B cell (primary cell): ENCODE data around the gene KLHL6. TPM values are rescaled to one million over a fixed set of nuclear protein-coding genes. Genes with fewer than 3 reads are reported as not detected.
"Not testable (repeated sequence)": the region's sequence is repeated elsewhere in the genome, so short reads cannot be mapped to it uniquely, and the experiment has no call there.

Experiments used
- ATAC-seq: fragments of 200-7000 bp; cut with Tn5 transposase; one replicate; pipeline ENCODE4 v1.10.0; 2021; ENCODE audit warnings: low read depth, mild to moderate bottlenecking, moderate number of reproducible peaks, moderate library complexity
- CTCF ChIA-PET: fragments of 350-600 bp; sonication (Branson Sonifier 250); formaldehyde crosslinking; loops from one replicate; lab custom pipeline; 2021; ENCODE audit warnings: antibody characterized with exemption, inconsistent platforms; lab: Charles Lee
- POLR2A ChIA-PET: fragments of 350-600 bp; sonication (Branson Sonifier 250); formaldehyde crosslinking; loops from one replicate; lab custom pipeline; 2021; ENCODE audit warnings: antibody characterized with exemption; lab: Charles Lee
- DNase-seq: peaks from one replicate; pipeline ENCODE4 v3.0.0; 2013
- H2AFZ ChIP-seq: 2 replicates; pipeline ENCODE4 v1.6.1; 2012; ENCODE audit warnings: mild to moderate bottlenecking, low read depth, low read length; ENCODE audit not compliant: insufficient read depth, poor library complexity, severe bottlenecking
- H3K27ac ChIP-seq, 2 donors: 1 replicate in 1 of 2; 2 replicates in 1 of 2; pipeline ENCODE4 v1.5.1; 2012 to 2013; ENCODE audit warnings: low read length in 2 of 2, mild to moderate bottlenecking in 2 of 2, moderate library complexity in 1 of 2
- H3K27me3 ChIP-seq, 4 experiments: fragments of 200-600 bp in 1 of 4; sonication (generic) in 1 of 4; replicated peaks in 1 of 4; 1 replicate in 2 of 4; 2 replicates in 2 of 4; pipeline versions ENCODE4 v1.6.1 to v1.7.0; 2013 to 2016; ENCODE audit warnings: low read length in 3 of 4, mild to moderate bottlenecking in 2 of 4, mixed read lengths in 1 of 4, moderate library complexity in 1 of 4; ENCODE audit not compliant: insufficient read depth in 4 of 4, control insufficient read depth in 3 of 4; ENCODE audit errors: control extremely low read depth in 1 of 4
- H3K36me3 ChIP-seq, 2 experiments: replicated peaks in 1 of 2; 1 replicate in 1 of 2; 2 replicates in 1 of 2; pipeline versions ENCODE4 v1.6.1 to v1.7.1; 2013; ENCODE audit warnings: low read length in 1 of 2; ENCODE audit not compliant: insufficient read depth in 2 of 2, control insufficient read depth in 1 of 2; ENCODE audit errors: control extremely low read depth in 1 of 2, extremely low read depth in 1 of 2
- H3K4me1 ChIP-seq, 2 donors: fragments of 200-600 bp in 1 of 2; sonication (generic) in 1 of 2; 1 replicate in 1 of 2; 2 replicates in 1 of 2; pipeline versions ENCODE4 v1.5.1 to v1.6.1; 2013 to 2017; ENCODE audit warnings: low read length in 2 of 2; ENCODE audit not compliant: control insufficient read depth in 2 of 2, insufficient read depth in 2 of 2
- H3K4me2 ChIP-seq: replicated peaks from 2 replicates; pipeline ENCODE3; 2012; ENCODE audit warnings: mild to moderate bottlenecking, low read depth, low read length; ENCODE audit not compliant: poor library complexity, severe bottlenecking
- H3K4me3 ChIP-seq, 5 experiments: fragments of 200-600 bp in 1 of 5; sonication (generic) in 1 of 5; 1 replicate in 3 of 5; 2 replicates in 2 of 5; pipeline versions ENCODE4 v1.5.1 to v1.7.0; 2011 to 2016; ENCODE audit warnings: low read length in 4 of 5, mild to moderate bottlenecking in 4 of 5, low read depth in 2 of 5, control low read depth in 1 of 5, moderate library complexity in 1 of 5; ENCODE audit not compliant: insufficient read depth in 1 of 5; ENCODE audit errors: control extremely low read depth in 1 of 5, extremely low read depth in 1 of 5
- H3K79me2 ChIP-seq: fragments of 200-600 bp; sonication (generic); one replicate; pipeline ENCODE4 v1.6.0; 2016; ENCODE audit warnings: low read length; ENCODE audit not compliant: control insufficient read depth, insufficient read depth
- H3K9ac ChIP-seq: fragments of 200-600 bp; sonication (generic); 2 replicates; pipeline ENCODE4 v1.6.1; 2017; ENCODE audit warnings: mild to moderate bottlenecking, low read length, moderate library complexity
- H3K9me3 ChIP-seq, 3 donors: one replicate each; pipeline versions ENCODE4 v1.6.1 to v1.7.1; 2013; ENCODE audit warnings: low read length in 2 of 3; ENCODE audit not compliant: control insufficient read depth in 2 of 3, insufficient read depth in 1 of 3; ENCODE audit errors: control extremely low read depth in 1 of 3
- H4K20me1 ChIP-seq: 2 replicates; pipeline ENCODE4 v1.6.0; 2012; ENCODE audit warnings: mild to moderate bottlenecking, low read length; ENCODE audit not compliant: insufficient read depth, control insufficient read depth, poor library complexity, severe bottlenecking
- H3K27ac Mint-ChIP-seq: one replicate; pipeline ENCODE4 v1.8.0; 2021; ENCODE audit warnings: mixed read lengths
- H3K27me3 Mint-ChIP-seq: one replicate; pipeline ENCODE4 v1.8.0; 2021; ENCODE audit warnings: mixed read lengths
- H3K4me1 Mint-ChIP-seq: one replicate; pipeline ENCODE4 v1.8.0; 2021; ENCODE audit warnings: mixed read lengths
- H3K4me3 Mint-ChIP-seq: one replicate; pipeline ENCODE4 v1.8.0; 2021; ENCODE audit warnings: mixed read lengths
- H3K9me3 Mint-ChIP-seq: one replicate; pipeline ENCODE4 v1.8.0; 2022; ENCODE audit warnings: mixed read lengths; ENCODE audit not compliant: insufficient read depth
- EZH2 ChIP-seq: IDR thresholded peaks from 2 replicates; pipeline ENCODE4 v1.6.1; 2012; ENCODE audit warnings: borderline replicate concordance, low read depth, mild to moderate bottlenecking, moderate library complexity, low read length; ENCODE audit not compliant: insufficient read depth, poor library complexity, severe bottlenecking
- WGBS: methylation state at CpG from one replicate; pipeline ENCODE4 v1.1.5; 2013; ENCODE audit warnings: missing lambda C conversion rate; ENCODE audit not compliant: insufficient coverage; 5-methylcytosine and 5-hydroxymethylcytosine counted together
- intact Hi-C: fragments of 100-400 bp; cut with micrococcal nuclease; formaldehyde crosslinking; loops from one replicate; pipeline ENCODE4 v1.10.0; 2022
- polyA plus RNA-seq: library from polyadenylated mRNA; depleted of rRNA; stranded (reverse); fragments of >200 nt; gene quantifications from 2 replicates; pipeline ENCODE4 v1.2.3, GENCODE V29; 2012
- total RNA-seq, 2 donors: library from RNA; stranded (reverse); fragments of 120-200 nt in 1 of 2; gene quantifications; 1 replicate in 1 of 2; 2 replicates in 1 of 2; pipeline versions ENCODE4 v1.2.3 to v1.2.4, GENCODE V29; 2013 to 2022
- TF ChIP-seq, protein P1 (sequence below): fragments of 200-600 bp; IDR thresholded peaks from one replicate; pipeline ENCODE4 v1.8.0; 2022; ENCODE audit warnings: antibody characterized with exemption, mild to moderate bottlenecking

The KLHL6 gene
- total and polyA plus RNA-seq, 2 donors (not counting 1 experiment from before 2014, with no cell fraction given): 29.6 to 69.7 TPM

DNA sequence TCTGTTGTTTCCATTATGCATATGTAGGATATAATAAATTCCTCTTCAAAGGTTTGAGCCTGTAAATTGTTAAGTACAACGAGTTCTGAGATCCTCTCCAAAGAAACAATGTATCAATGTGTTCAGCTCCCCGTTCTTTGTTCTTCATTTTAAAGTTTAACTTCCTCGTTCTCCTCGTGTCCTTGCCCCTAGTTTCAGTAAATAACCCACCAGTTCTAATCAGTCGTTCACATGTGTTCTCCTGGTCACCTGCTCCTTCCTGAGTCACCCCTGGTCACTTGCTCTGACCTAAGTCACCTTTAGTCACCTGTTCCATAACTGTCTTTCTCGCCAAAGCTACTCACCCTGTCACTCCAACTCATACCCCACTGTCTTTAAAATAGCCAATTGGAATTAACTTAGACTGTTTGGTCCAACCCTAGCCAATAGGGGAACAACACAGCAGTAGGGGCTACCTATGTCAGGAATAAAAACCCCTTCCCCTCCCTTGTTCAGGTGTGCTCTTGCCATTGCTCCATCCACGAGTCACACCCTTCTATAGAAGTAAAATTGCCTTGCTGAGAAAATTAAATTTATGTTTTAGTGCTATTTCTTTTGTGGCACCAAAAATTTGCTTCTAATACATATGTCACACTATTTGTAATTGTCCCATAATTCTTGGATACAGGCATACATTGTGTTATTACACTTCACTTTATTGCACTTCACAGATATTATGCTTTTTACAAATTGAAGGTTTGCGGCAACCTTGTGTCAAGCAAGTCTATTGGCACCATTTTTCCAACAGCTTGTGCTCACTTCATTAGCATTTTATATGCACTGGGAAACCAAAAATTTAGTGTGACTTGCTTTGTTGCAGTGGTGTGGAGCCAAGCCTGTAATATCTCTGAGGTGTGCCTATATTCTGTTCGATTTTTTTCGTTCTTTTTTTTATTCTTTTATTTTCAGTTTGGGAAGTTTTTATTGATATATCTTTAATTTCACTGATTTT lies 111.8 kb downstream of the KLHL6 start:
- Histone ChIP-seq H3K36me3 (no peaks in the 10 kb centered on the region), H3K4me2 (no peak overlapping the region), H4K20me1 (no peaks in the 10 kb centered on the region), H3K27me3 (peaks cover 0 to 6% (median 0%) of the 10 kb centered on the region in 4 experiments), H3K9ac (no peak overlapping the region), H2AFZ (no peak overlapping the region), H3K4me3 (no peak overlapping the region), H3K4me1 (peaks cover 8 to 10% of the 10 kb centered on the region in 2 donors), H3K79me2 (no peaks in the 10 kb centered on the region), H3K27ac (no peak overlapping the region), H3K9me3 (peaks cover 3 to 18% (median 10%) of the 10 kb centered on the region in 3 donors)
- no peaks in the 10 kb centered on the region for H3K27me3 Mint-ChIP-seq
- intact Hi-C loops: no loop called here
- POLR2A ChIA-PET: no interaction called here
- TF ChIP-seq, protein P1, sequence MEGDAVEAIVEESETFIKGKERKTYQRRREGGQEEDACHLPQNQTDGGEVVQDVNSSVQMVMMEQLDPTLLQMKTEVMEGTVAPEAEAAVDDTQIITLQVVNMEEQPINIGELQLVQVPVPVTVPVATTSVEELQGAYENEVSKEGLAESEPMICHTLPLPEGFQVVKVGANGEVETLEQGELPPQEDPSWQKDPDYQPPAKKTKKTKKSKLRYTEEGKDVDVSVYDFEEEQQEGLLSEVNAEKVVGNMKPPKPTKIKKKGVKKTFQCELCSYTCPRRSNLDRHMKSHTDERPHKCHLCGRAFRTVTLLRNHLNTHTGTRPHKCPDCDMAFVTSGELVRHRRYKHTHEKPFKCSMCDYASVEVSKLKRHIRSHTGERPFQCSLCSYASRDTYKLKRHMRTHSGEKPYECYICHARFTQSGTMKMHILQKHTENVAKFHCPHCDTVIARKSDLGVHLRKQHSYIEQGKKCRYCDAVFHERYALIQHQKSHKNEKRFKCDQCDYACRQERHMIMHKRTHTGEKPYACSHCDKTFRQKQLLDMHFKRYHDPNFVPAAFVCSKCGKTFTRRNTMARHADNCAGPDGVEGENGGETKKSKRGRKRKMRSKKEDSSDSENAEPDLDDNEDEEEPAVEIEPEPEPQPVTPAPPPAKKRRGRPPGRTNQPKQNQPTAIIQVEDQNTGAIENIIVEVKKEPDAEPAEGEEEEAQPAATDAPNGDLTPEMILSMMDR: no peak
- TF ChIP-seq EZH2: no peak
- H3K4me1 Mint-ChIP-seq: peaks cover 17% of the 10 kb centered on the region
- no peak overlapping the region for H3K27ac Mint-ChIP-seq
- WGBS: 58% methylated on average over 6 of the region's 10 CpGs
- peaks cover 16% of the 10 kb centered on the region for H3K9me3 Mint-ChIP-seq
- CTCF ChIA-PET: no interaction called here
- no peak for DNase-seq
- no peak overlapping the region for H3K4me3 Mint-ChIP-seq
- no peak for ATAC-seq

DNA sequence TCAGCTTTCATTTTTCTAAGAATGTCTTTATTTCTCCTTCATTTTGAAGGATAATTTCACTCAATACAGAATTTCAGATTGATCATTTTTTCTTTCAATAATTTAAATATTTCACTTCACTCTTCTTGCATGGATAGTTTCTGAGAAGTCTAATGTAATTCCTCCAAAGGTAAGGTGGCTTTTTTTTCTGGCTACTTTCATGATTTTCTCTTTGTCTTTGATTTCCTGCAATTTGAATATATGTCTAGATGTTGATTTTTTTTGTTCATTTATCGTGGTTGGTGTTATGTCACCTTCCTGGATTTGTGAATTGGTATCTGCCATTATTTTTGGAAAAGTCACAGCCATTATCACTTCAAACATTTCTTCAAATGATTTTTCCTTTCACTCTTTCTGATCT lies 112.5 kb downstream of the KLHL6 start:
- DNase-seq: no peak
- Histone ChIP-seq H3K4me1 (peaks cover 2 to 7% of the 10 kb centered on the region in 2 donors), H4K20me1 (no peaks in the 10 kb centered on the region), H3K27me3 (peaks cover 0 to 6% (median 0%) of the 10 kb centered on the region in 4 experiments), H3K79me2 (no peaks in the 10 kb centered on the region), H3K4me3 (no peak overlapping the region), H3K36me3 (no peaks in the 10 kb centered on the region), H3K9ac (no peak overlapping the region), H3K9me3 (peaks cover 3 to 18% (median 10%) of the 10 kb centered on the region in 3 donors), H3K4me2 (no peak overlapping the region), H3K27ac (no peak overlapping the region), H2AFZ (no peak overlapping the region)
- intact Hi-C loops: no loop called here
- ChIA-PET POLR2A (no interaction called here), CTCF (no interaction called here)
- no CpG with 5 or more reads among the region's 1 CpG for WGBS
- no peak overlapping the region for H3K4me3 Mint-ChIP-seq
- peaks cover 16% of the 10 kb centered on the region for H3K9me3 Mint-ChIP-seq
- ATAC-seq: no peak
- peaks cover 11% of the 10 kb centered on the region for H3K4me1 Mint-ChIP-seq
- no peak overlapping the region for H3K27ac Mint-ChIP-seq
- H3K27me3 Mint-ChIP-seq: no peaks in the 10 kb centered on the region
- TF ChIP-seq, protein P1: no peak
- no peak for TF ChIP-seq EZH2

DNA sequence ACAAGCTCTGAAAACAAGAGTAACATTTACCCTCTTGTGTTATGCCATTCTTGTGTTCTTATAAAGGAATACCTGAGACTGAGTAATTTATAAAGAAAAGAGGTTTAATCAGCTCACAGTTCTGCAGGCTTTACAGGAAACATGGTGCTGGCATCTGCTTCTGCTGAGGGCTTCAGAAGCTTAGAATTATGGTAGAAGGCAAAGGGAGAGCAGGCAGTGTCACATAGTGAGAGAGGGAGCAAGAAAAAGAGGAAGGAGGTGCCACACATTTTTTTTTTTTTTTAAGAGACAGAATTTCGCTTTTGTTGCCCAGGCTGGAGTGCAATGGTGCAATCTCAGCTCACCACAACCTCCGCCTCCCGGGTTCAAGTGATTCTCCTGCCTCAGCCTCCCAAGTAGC lies 115.0 kb downstream of the KLHL6 start:
- H3K4me2 ChIP-seq, H3K9ac ChIP-seq, H3K36me3 ChIP-seq, H3K27ac ChIP-seq, ATAC-seq, H3K79me2 ChIP-seq, H3K4me3 Mint-ChIP-seq, H3K4me3 ChIP-seq, H3K4me1 ChIP-seq, H3K27me3 ChIP-seq, H3K27me3 Mint-ChIP-seq, intact Hi-C loops, DNase-seq, H2AFZ ChIP-seq, H3K27ac Mint-ChIP-seq, CTCF ChIA-PET, H4K20me1 ChIP-seq: not testable (repeated sequence)
- WGBS: no CpG with 5 or more reads among the region's 3 CpGs
- peaks cover 16% of the 10 kb centered on the region for H3K9me3 Mint-ChIP-seq
- peaks cover 3 to 18% (median 5%) of the 10 kb centered on the region in 3 donors for H3K9me3 ChIP-seq
- POLR2A ChIA-PET: interaction anchor here (0.7 kb wide), 2 partner anchors 87 to 105 kb away, joined by 3 to 4 read pairs; no protein-coding TSS in a partner anchor
- H3K4me1 Mint-ChIP-seq: peaks cover 11% of the 10 kb centered on the region
